Activated T-cell treated with anti-CD3 and anti-CD28 coated beads, Interleukin-2, amount 50 U/mL, for 72 hours (primary cell): ENCODE measurements around the gene TUBD1. TPM values are rescaled to one million over a fixed set of nuclear protein-coding genes. Genes with fewer than 3 reads are reported as not detected.
A peak's percentile ranks its signal among the peaks of the same experiment; 100 is the strongest.
"Not testable (repeated sequence)": the region's sequence is repeated elsewhere in the genome, so short reads cannot be mapped to it uniquely, and the experiment has no call there.

Experiments used
- ATAC-seq, 2 donors: fragments of 150-1000 bp; cut with Tn5 transposase; replicated peaks in 1 of 2; 2 replicates each; pipeline ENCODE4 v1.10.0; 2021; ENCODE audit warnings: moderate library complexity in 2 of 2, mild to moderate bottlenecking in 1 of 2
- DNase-seq, 2 donors: peaks; one replicate each; pipeline ENCODE4 v3.0.0; 2021 to 2022; ENCODE audit warnings: mixed read lengths in 1 of 2
- H3K27ac Mint-ChIP-seq: one replicate; pipeline ENCODE4 v1.8.0; 2022; ENCODE audit warnings: mild to moderate bottlenecking, moderate library complexity, mixed read lengths
- H3K27me3 Mint-ChIP-seq: one replicate; pipeline ENCODE4 v1.8.0; 2022; ENCODE audit warnings: low read depth, mixed read lengths
- H3K36me3 Mint-ChIP-seq, 2 donors: one replicate each; pipeline ENCODE4 v1.8.0; 2022; ENCODE audit warnings: mixed read lengths in 2 of 2, mild to moderate bottlenecking in 1 of 2; ENCODE audit not compliant: insufficient read depth in 2 of 2
- H3K4me1 Mint-ChIP-seq: one replicate; pipeline ENCODE4 v1.8.0; 2022; ENCODE audit warnings: low read depth, mixed read lengths
- H3K4me3 Mint-ChIP-seq, 2 donors: one replicate each; pipeline ENCODE4 v1.8.0; 2022; ENCODE audit warnings: mild to moderate bottlenecking in 2 of 2, mixed read lengths in 2 of 2, moderate library complexity in 2 of 2
- H3K9me3 Mint-ChIP-seq, 2 donors: one replicate each; pipeline ENCODE4 v1.8.0; 2022; ENCODE audit warnings: mixed read lengths in 2 of 2
- total RNA-seq, 2 donors: library from RNA; stranded (reverse); gene quantifications; one replicate each; pipeline ENCODE4 v1.2.3, GENCODE V29; 2022

The TUBD1 gene
- total RNA-seq, 2 donors from 2014 or later: 13.8 to 14.3 TPM

DNA sequence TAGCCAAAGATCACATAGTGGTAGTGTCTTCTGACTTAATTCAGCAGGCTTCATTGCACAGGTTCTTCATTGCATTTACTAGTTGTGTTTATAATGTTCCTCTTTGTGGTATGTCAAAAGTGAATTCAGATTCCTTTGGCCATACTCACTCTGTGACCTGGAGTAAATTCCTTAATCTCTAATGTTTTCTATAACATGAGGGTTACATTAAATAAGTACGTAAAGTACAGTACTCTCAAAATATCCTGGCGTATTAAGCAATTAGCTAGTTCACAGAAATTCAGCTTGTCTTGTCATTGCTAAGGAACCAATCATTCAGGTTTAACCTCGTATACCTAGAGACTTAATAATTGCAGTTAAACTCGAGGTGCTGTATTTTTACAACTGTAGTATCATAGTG, 4.3 kb upstream of the TUBD1 start:
- H3K27me3 Mint-ChIP-seq: no peaks in the 10 kb centered on the region
- H3K4me1 Mint-ChIP-seq: peaks cover 55% of the 10 kb centered on the region
- DNase-seq: no peak
- no peak for ATAC-seq
- no peak overlapping the region for H3K4me3 Mint-ChIP-seq
- peaks cover 4 to 11% of the 10 kb centered on the region in 2 donors for H3K36me3 Mint-ChIP-seq
- H3K27ac Mint-ChIP-seq: no peak overlapping the region
- no peaks in the 10 kb centered on the region for H3K9me3 Mint-ChIP-seq

DNA sequence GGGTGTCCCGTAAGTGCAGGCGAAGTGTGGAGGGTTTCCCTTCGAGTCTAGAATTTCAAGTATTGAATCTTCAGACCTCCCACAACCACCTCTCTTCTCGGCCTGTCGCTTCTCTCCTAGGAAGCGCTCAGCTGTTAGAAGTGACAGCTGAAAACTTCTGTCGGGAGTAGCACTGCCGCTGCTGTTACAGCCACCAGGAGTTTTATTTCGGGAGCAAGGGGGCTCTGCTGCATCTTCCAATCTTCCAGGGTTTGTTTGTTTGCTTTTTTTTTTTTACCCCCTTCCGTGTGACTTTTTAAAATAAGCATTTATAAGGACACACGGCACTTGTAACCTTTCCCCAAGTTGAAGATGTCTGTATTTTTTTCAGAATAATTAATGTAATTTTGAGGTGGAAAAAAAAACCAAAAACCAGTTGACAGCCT, 945 bp upstream of the TUBD1 start:
- Mint-ChIP-seq H3K36me3 (peaks cover 7% of the 10 kb centered on the region in 2 donors), H3K4me1 (peaks cover 63% of the 10 kb centered on the region), H3K4me3 (peak overlapping the region; percentile 96 to 99), H3K27ac (peak overlapping the region; percentile 99), H3K27me3 (no peaks in the 10 kb centered on the region), H3K9me3 (no peaks in the 10 kb centered on the region)
- peak in 1 of 2 donors; percentile 6 for ATAC-seq
- no peak for DNase-seq

GRCh38 chr17:59892251-59892923, 356 bp downstream of the TUBD1 start:
- no peaks in the 10 kb centered on the region for H3K27me3 Mint-ChIP-seq
- ATAC-seq: peak in 1 of 2 donors; percentile 54
- no peak for DNase-seq
- peak overlapping the region; percentile 99 for H3K27ac Mint-ChIP-seq
- H3K36me3 Mint-ChIP-seq: peaks cover 12% of the 10 kb centered on the region in 2 donors
- H3K4me3 Mint-ChIP-seq: peak overlapping the region; percentile 96 to 99
- H3K4me1 Mint-ChIP-seq: peaks cover 62% of the 10 kb centered on the region
- H3K9me3 Mint-ChIP-seq: no peaks in the 10 kb centered on the region

GRCh38 chr17:59890720-59891119, 2.0 kb downstream of the TUBD1 start:
- ATAC-seq: peak; percentile 23
- Mint-ChIP-seq H3K27ac (peak overlapping the region; percentile 83), H3K27me3 (no peaks in the 10 kb centered on the region)

DNA sequence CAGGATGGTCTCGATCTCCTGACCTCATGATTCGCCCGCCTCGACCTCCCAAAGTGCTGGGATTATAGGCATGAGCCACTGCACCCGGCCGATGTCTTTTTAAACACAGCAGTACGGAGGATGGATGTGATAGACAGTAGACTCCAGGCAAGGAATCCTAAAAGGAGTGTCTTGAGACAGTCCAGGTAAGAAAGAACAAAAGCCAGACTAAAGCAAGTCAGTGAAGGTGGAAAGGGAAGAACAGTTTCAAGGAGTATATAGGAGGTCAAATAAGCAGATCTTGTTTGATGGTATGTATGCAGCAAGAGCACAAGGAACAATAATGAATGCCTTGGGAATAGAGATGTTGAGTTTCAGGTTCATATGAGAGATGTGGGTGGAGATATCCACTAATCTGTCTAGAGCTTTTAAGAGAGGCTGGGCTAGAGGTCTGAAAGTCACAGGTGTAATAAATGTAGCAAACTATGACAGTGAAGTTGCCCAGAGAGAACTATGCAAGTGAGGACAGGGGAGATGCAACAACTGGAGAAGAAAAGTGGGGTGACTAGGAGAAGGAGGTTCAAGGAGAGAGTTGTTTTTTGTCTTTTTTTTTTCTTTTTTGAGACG, 4.5 kb downstream of the TUBD1 start:
- H3K4me3 Mint-ChIP-seq: peak overlapping the region in 1 of 2 donors; percentile 8
- no peak for ATAC-seq
- H3K4me1 Mint-ChIP-seq: peaks cover 34% of the 10 kb centered on the region
- H3K36me3 Mint-ChIP-seq: peaks cover 13 to 15% of the 10 kb centered on the region in 2 donors
- H3K27ac Mint-ChIP-seq: peak overlapping the region; percentile 3
- no peak for DNase-seq
- no peaks in the 10 kb centered on the region for H3K9me3 Mint-ChIP-seq
- H3K27me3 Mint-ChIP-seq: no peaks in the 10 kb centered on the region

More at GRCh38 chr17:59890720-59891119, 2.0 kb downstream of the TUBD1 start:
- peak; percentile 10 to 14 for DNase-seq
- Mint-ChIP-seq H3K4me1 (peaks cover 54% of the 10 kb centered on the region), H3K9me3 (no peaks in the 10 kb centered on the region), H3K4me3 (peak overlapping the region; percentile 96 to 99), H3K36me3 (peaks cover 15 to 16% of the 10 kb centered on the region in 2 donors)

GRCh38 chr17:59884861-59885260, 7.9 kb downstream of the TUBD1 start:
- H3K4me1 Mint-ChIP-seq: peaks cover 22% of the 10 kb centered on the region
- no peak for DNase-seq
- no peak for ATAC-seq
- no peaks in the 10 kb centered on the region for H3K9me3 Mint-ChIP-seq
- no peak overlapping the region for H3K4me3 Mint-ChIP-seq
- no peaks in the 10 kb centered on the region for H3K27me3 Mint-ChIP-seq
- H3K27ac Mint-ChIP-seq: no peak overlapping the region
- H3K36me3 Mint-ChIP-seq: peaks cover 9 to 19% of the 10 kb centered on the region in 2 donors

DNA sequence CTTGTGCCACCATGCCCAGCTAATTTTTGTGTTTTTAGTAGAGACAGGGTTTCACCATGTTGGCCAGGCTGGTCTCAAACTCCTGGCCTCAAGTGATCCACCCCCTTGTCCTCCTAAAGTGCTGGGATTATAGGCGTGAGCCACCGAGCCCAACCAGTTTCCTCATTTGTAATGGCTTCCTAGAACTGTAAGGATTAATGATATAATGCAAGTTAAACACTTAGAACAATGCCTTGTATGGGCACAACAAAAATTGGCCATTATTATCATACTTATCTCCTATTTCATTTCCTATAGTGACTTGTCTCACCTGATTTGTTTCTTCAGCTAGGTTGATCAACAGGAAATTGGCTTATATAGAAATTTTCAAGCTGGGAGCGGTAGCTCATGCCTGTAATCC, 14.1 kb downstream of the TUBD1 start:
- Mint-ChIP-seq H3K36me3 (peaks cover 3 to 21% of the 10 kb centered on the region in 2 donors), H3K27me3 (no peaks in the 10 kb centered on the region), H3K4me1 (peaks cover 9% of the 10 kb centered on the region), H3K27ac (no peak overlapping the region), H3K4me3 (no peak overlapping the region), H3K9me3 (no peaks in the 10 kb centered on the region)
- DNase-seq (no peak), ATAC-seq (no peak)

- H3K4me3 Mint-ChIP-seq: no peak overlapping the region
- ATAC-seq (no peak), DNase-seq (no peak)
- H3K4me1 Mint-ChIP-seq: peaks cover 9% of the 10 kb centered on the region
- peak overlapping the region; percentile 15 for H3K27ac Mint-ChIP-seq
- no peaks in the 10 kb centered on the region for H3K9me3 Mint-ChIP-seq
- no peaks in the 10 kb centered on the region for H3K27me3 Mint-ChIP-seq
- H3K36me3 Mint-ChIP-seq: peaks cover 3 to 21% of the 10 kb centered on the region in 2 donors
Observed at GRCh38 chr17:59877965-59878364, 14.8 kb downstream of the TUBD1 start.

- H3K9me3 Mint-ChIP-seq: no peaks in the 10 kb centered on the region
Observed at GRCh38 chr17:59876107-59876506, 16.6 kb downstream of the TUBD1 start.

DNA sequence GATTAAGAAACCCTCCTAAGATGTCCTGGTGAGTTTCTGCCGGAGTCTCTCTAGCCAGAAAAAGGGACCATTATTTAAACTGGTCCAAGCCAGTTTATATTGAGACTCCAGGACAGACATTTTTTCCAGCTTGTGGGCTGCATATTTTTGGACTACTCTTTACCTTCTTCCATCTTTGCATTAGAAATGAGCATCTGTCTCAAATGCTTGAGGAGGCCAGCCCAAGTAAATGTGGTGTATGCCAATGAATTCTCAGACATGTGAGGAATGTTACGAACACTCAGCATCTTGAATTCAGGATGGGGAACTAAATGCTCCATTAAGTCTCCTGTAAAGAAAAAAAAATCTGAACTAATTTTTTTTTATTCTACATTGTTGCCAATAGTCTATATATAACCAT, 18.4 kb downstream of the TUBD1 start:
- H3K27me3 Mint-ChIP-seq: no peaks in the 10 kb centered on the region
- no peak overlapping the region for H3K4me3 Mint-ChIP-seq
- peaks cover 4 to 17% of the 10 kb centered on the region in 2 donors for H3K36me3 Mint-ChIP-seq
- ATAC-seq: no peak
- H3K4me1 Mint-ChIP-seq: peaks cover 4% of the 10 kb centered on the region
- H3K9me3 Mint-ChIP-seq: no peaks in the 10 kb centered on the region
- DNase-seq: no peak
- peak overlapping the region; percentile 60 for H3K27ac Mint-ChIP-seq

More at GRCh38 chr17:59876107-59876506, 16.6 kb downstream of the TUBD1 start:
- Mint-ChIP-seq H3K36me3 (peaks cover 5 to 17% of the 10 kb centered on the region in 2 donors), H3K4me3 (no peak overlapping the region), H3K27me3 (no peaks in the 10 kb centered on the region), H3K4me1 (peaks cover 8% of the 10 kb centered on the region), H3K27ac (no peak overlapping the region)
- ATAC-seq (no peak), DNase-seq (no peak)

GRCh38 chr17:59873414-59873813, 19.3 kb downstream of the TUBD1 start:
- H3K4me1 Mint-ChIP-seq, H3K4me3 Mint-ChIP-seq, H3K27me3 Mint-ChIP-seq, DNase-seq, H3K27ac Mint-ChIP-seq, ATAC-seq, H3K9me3 Mint-ChIP-seq: not testable (repeated sequence)
- H3K36me3 Mint-ChIP-seq: peaks cover 4 to 17% of the 10 kb centered on the region in 2 donors

DNA sequence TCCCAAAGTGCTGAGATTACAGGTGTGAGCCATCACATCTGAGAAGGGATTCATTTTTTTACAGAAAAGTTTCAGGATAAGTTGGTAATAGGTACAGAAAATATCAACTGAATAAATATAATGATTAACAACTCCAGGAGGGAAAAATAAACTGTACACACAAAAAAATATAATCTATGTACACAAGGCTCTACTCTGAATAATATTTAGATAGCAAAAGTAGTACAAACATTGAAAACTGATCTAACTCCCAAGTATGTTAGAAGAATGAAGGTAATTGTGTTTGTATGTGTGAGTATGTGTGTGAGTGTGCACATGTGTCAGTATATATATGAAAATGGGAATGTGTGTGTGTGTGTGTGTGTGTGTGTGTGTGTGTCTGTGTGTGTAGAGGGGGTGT, 20.4 kb downstream of the TUBD1 start:
- no peaks in the 10 kb centered on the region for H3K4me1 Mint-ChIP-seq
- H3K27ac Mint-ChIP-seq: no peak overlapping the region
- no peaks in the 10 kb centered on the region for H3K27me3 Mint-ChIP-seq
- ATAC-seq (no peak), DNase-seq (no peak)
- no peak overlapping the region for H3K4me3 Mint-ChIP-seq
- peaks cover 4 to 10% of the 10 kb centered on the region in 2 donors for H3K36me3 Mint-ChIP-seq
- H3K9me3 Mint-ChIP-seq: no peaks in the 10 kb centered on the region

DNA sequence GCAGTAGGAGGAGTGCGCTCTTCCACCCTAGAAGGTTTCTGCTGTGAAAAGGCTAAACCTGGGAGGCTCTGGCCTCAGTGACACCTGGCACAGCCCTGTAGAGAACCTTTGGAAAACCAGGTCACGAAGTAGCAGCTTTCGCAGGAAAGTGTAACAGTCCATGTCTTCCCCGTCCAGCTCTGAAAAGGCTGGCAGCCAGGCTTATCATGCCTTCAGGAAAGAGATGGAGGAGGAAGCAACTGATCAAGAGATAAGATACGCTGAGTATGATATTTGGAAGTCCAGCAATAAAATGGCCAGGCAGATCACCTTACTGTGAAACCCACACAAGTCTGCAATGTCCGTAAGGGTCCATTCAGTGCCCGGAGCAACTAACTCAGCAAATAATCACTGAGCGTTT, 22.3 kb downstream of the TUBD1 start:
- Mint-ChIP-seq H3K9me3 (no peaks in the 10 kb centered on the region), H3K36me3 (peaks cover 4 to 9% of the 10 kb centered on the region in 2 donors), H3K4me3 (no peak overlapping the region), H3K27me3 (no peaks in the 10 kb centered on the region), H3K4me1 (no peaks in the 10 kb centered on the region), H3K27ac (no peak overlapping the region)
- DNase-seq: no peak
- ATAC-seq: no peak

DNA sequence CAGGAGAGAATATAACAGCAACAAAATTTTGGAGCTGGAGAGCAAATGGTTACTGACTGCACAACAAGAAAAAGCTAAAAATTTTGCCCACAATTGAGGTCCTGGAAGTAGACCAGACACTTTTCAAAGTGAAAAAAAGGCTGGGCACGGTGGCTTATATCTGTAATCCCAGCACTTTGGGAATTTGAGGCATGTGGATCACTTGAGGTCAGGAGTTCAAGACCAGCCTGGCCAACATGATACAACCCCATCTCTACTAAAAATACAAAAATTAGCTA, 22.9 kb downstream of the TUBD1 start:
- no peak for DNase-seq
- H3K4me3 Mint-ChIP-seq: no peak overlapping the region
- ATAC-seq: no peak
- H3K27me3 Mint-ChIP-seq: no peaks in the 10 kb centered on the region
- no peaks in the 10 kb centered on the region for H3K4me1 Mint-ChIP-seq
- H3K36me3 Mint-ChIP-seq: peaks cover 4 to 9% of the 10 kb centered on the region in 2 donors
- H3K9me3 Mint-ChIP-seq: no peaks in the 10 kb centered on the region
- H3K27ac Mint-ChIP-seq: no peak overlapping the region
